Liver (tissue), 9 donors: ENCODE results near the gene IQCF2. TPM values are rescaled to one million over a fixed set of nuclear protein-coding genes. Genes with fewer than 3 reads are reported as not detected.

Experiments used
- DNase-seq: peaks from one replicate; pipeline ENCODE4 v3.0.0-alpha.2; 2017; ENCODE audit warnings: low spot score
- H3K27ac ChIP-seq, 2 donors: one replicate each; pipeline ENCODE4 v1.7.0; 2013; ENCODE audit warnings: inconsistent platforms in 2 of 2, low read length in 2 of 2, control low read depth in 1 of 2, low read depth in 1 of 2, mild to moderate bottlenecking in 1 of 2
- H3K27me3 ChIP-seq, 4 donors: one replicate each; pipeline versions ENCODE4 v1.6.1 to v1.7.0; 2013; ENCODE audit warnings: low read length in 3 of 4, inconsistent platforms in 1 of 4, mild to moderate bottlenecking in 1 of 4, moderate library complexity in 1 of 4; ENCODE audit not compliant: control insufficient read depth in 4 of 4, insufficient read depth in 4 of 4
- H3K36me3 ChIP-seq, 4 donors: one replicate each; pipeline versions ENCODE4 v1.6.1 to v1.7.0; 2013; ENCODE audit warnings: low read length in 3 of 4, mild to moderate bottlenecking in 3 of 4, low read depth in 1 of 4, moderate library complexity in 1 of 4; ENCODE audit not compliant: control insufficient read depth in 4 of 4, insufficient read depth in 3 of 4
- H3K4me1 ChIP-seq, 4 donors: one replicate each; pipeline versions ENCODE4 v1.6.1 to v1.7.0; 2013; ENCODE audit warnings: low read length in 3 of 4, mild to moderate bottlenecking in 3 of 4, moderate library complexity in 1 of 4; ENCODE audit not compliant: control insufficient read depth in 4 of 4, insufficient read depth in 4 of 4
- H3K4me3 ChIP-seq, 3 donors: one replicate each; pipeline versions ENCODE4 v1.6.1 to v1.7.0; 2013; ENCODE audit warnings: low read length in 3 of 3, control low read depth in 1 of 3, low read depth in 1 of 3, mild to moderate bottlenecking in 1 of 3
- H3K9ac ChIP-seq, 2 donors: one replicate each; pipeline ENCODE4 v1.7.0; 2013; ENCODE audit warnings: low read length in 2 of 2, mild to moderate bottlenecking in 2 of 2, moderate library complexity in 2 of 2, control low read depth in 1 of 2, low read depth in 1 of 2
- H3K9me3 ChIP-seq, 4 donors: one replicate each; pipeline versions ENCODE4 v1.6.1 to v1.7.0; 2013; ENCODE audit warnings: low read length in 3 of 4; ENCODE audit not compliant: control insufficient read depth in 4 of 4
- CTCF ChIP-seq: fragments of 150-350 bp; IDR thresholded peaks from 2 replicates; pipeline ENCODE4 v1.5.1; 2017; ENCODE audit warnings: improper control_type of control experiment, low read depth, low read length; ENCODE audit not compliant: missing input control
- EGR1 ChIP-seq, 2 donors: IDR thresholded peaks; 2 replicates each; pipeline ENCODE4 v1.6.1; 2016 to 2018; ENCODE audit warnings: antibody characterized with exemption in 2 of 2, low read depth in 2 of 2
- FOXA1 ChIP-seq: IDR thresholded peaks from 2 replicates; pipeline ENCODE4 v1.6.1; 2016; ENCODE audit warnings: antibody characterized with exemption
- FOXA2 ChIP-seq: IDR thresholded peaks from 2 replicates; pipeline ENCODE4 v1.6.1; 2016; ENCODE audit warnings: antibody characterized with exemption
- GABPA ChIP-seq, 2 donors: IDR thresholded peaks in 1 of 2; conservative IDR thresholded peaks in 1 of 2; 2 replicates each; pipeline ENCODE4 v1.6.1; 2016; ENCODE audit warnings: antibody characterized with exemption in 2 of 2, mild to moderate bottlenecking in 1 of 2, moderate library complexity in 1 of 2
- HNF4G ChIP-seq: IDR thresholded peaks from 2 replicates; pipeline ENCODE4 v1.6.1; 2016; ENCODE audit warnings: antibody characterized with exemption
- NR2F2 ChIP-seq: IDR thresholded peaks from 2 replicates; pipeline ENCODE4 v1.6.1; 2016; ENCODE audit warnings: antibody characterized with exemption
- RXRA ChIP-seq, 2 donors: IDR thresholded peaks; 2 replicates each; pipeline ENCODE4 v1.6.1; 2017 to 2018; ENCODE audit warnings: antibody characterized with exemption in 2 of 2, mild to moderate bottlenecking in 1 of 2
- SP1 ChIP-seq: IDR thresholded peaks from 2 replicates; pipeline ENCODE4 v1.6.1; 2018; ENCODE audit warnings: antibody characterized with exemption, mild to moderate bottlenecking
- TAF1 ChIP-seq: conservative IDR thresholded peaks from 2 replicates; pipeline ENCODE4 v1.6.1; 2016; ENCODE audit warnings: antibody characterized with exemption, mild to moderate bottlenecking
- WGBS: extraction: QIAGEN DNeasy Blood & Tissue Kit; methylation state at CpG from one replicate; pipeline ENCODE4 v1.1.7; 2013; 5-methylcytosine and 5-hydroxymethylcytosine counted together
- polyA plus RNA-seq, 2 donors: library from polyadenylated mRNA; stranded (reverse) in 1 of 2; unstranded in 1 of 2; fragments of 200-250 nt in 1 of 2; fragments of >200 nt in 1 of 2; fragmentation: Nextera tagmentation in 1 of 2; extraction: Ambion mirVana in 1 of 2; gene quantifications; one replicate each; pipeline versions ENCODE4 v1.2.1 to v1.2.3, GENCODE V29; 2013 to 2015
- total RNA-seq, 2 donors: library from RNA; depleted of rRNA; stranded (reverse); fragments of >200 nt; gene quantifications; one replicate each; pipeline ENCODE4 v1.2.3, GENCODE V29; 2014
- TF ChIP-seq, protein P1 (sequence below): IDR thresholded peaks from 2 replicates; pipeline ENCODE4 v1.6.1; 2016; ENCODE audit warnings: antibody characterized with exemption
- TF ChIP-seq, protein P2 (sequence below): IDR thresholded peaks from 2 replicates; pipeline ENCODE4 v1.6.1; 2016; ENCODE audit warnings: antibody characterized with exemption, mild to moderate bottlenecking
- TF ChIP-seq, protein P3 (sequence below): IDR thresholded peaks from 2 replicates; pipeline ENCODE4 v1.6.1; 2016; ENCODE audit warnings: antibody characterized with exemption
- donor health status: healthy.
- donor health status: healthy.
- donor health status: healthy.
- donor health status: healthy.
- donor health status: healthy.

The IQCF2 gene
- total and polyA plus RNA-seq, 4 donors = not detected

DNA sequence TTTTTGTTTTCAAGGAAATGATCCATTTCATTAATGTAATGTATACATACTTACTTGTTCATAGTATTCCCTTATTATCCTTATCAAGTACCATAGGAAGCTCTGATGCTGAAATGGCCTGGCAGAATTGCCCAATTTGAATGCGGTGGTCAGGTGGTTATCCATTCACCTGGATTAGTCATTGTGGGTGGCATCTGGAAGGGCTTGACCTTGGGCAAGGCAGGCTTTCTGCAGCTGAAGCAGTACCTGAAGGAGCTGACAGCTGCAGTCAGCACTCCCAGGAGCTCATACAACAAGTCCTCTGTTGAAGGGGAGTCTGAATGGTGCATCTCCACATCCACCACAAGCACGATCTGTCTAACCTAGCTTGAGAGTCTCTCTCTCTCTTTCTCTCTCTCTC lies 26.2 kb downstream of the IQCF2 start:
- DNase-seq = no peak
- Histone ChIP-seq H3K27me3 (no peaks in the 10 kb centered on the region), H3K4me1 (no peaks in the 10 kb centered on the region), H3K27ac (no peak overlapping the region), H3K9ac (no peak overlapping the region), H3K9me3 (no peaks in the 10 kb centered on the region), H3K4me3 (no peak overlapping the region), H3K36me3 (no peaks in the 10 kb centered on the region)
- TF ChIP-seq, protein P1, sequence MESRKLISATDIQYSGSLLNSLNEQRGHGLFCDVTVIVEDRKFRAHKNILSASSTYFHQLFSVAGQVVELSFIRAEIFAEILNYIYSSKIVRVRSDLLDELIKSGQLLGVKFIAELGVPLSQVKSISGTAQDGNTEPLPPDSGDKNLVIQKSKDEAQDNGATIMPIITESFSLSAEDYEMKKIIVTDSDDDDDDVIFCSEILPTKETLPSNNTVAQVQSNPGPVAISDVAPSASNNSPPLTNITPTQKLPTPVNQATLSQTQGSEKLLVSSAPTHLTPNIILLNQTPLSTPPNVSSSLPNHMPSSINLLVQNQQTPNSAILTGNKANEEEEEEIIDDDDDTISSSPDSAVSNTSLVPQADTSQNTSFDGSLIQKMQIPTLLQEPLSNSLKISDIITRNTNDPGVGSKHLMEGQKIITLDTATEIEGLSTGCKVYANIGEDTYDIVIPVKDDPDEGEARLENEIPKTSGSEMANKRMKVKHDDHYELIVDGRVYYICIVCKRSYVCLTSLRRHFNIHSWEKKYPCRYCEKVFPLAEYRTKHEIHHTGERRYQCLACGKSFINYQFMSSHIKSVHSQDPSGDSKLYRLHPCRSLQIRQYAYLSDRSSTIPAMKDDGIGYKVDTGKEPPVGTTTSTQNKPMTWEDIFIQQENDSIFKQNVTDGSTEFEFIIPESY = no peak
- TF ChIP-seq, protein P2, sequence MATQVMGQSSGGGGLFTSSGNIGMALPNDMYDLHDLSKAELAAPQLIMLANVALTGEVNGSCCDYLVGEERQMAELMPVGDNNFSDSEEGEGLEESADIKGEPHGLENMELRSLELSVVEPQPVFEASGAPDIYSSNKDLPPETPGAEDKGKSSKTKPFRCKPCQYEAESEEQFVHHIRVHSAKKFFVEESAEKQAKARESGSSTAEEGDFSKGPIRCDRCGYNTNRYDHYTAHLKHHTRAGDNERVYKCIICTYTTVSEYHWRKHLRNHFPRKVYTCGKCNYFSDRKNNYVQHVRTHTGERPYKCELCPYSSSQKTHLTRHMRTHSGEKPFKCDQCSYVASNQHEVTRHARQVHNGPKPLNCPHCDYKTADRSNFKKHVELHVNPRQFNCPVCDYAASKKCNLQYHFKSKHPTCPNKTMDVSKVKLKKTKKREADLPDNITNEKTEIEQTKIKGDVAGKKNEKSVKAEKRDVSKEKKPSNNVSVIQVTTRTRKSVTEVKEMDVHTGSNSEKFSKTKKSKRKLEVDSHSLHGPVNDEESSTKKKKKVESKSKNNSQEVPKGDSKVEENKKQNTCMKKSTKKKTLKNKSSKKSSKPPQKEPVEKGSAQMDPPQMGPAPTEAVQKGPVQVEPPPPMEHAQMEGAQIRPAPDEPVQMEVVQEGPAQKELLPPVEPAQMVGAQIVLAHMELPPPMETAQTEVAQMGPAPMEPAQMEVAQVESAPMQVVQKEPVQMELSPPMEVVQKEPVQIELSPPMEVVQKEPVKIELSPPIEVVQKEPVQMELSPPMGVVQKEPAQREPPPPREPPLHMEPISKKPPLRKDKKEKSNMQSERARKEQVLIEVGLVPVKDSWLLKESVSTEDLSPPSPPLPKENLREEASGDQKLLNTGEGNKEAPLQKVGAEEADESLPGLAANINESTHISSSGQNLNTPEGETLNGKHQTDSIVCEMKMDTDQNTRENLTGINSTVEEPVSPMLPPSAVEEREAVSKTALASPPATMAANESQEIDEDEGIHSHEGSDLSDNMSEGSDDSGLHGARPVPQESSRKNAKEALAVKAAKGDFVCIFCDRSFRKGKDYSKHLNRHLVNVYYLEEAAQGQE = no peak
- TF ChIP-seq FOXA2 (no peak), CTCF (no peak), SP1 (no peak), FOXA1 (no peak), EGR1 (IDR thresholded peaks at IDR 0.05; ENCODE audit: low read depth in 2 of 2) (no peak), GABPA (IDR thresholded peaks at IDR 0.05 in 1 of 2, conservative IDR thresholded peaks at IDR 0.05 in 1 of 2) (no peak), TAF1 (no peak), RXRA (IDR thresholded peaks at IDR 0.05) (no peak), NR2F2 (no peak)
- TF ChIP-seq, protein P3, sequence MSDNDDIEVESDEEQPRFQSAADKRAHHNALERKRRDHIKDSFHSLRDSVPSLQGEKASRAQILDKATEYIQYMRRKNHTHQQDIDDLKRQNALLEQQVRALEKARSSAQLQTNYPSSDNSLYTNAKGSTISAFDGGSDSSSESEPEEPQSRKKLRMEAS = no peak
- 81% methylated on average over 2 of the region's 2 CpGs for WGBS

- Histone ChIP-seq H3K27ac (no peak overlapping the region), H3K4me1 (no peaks in the 10 kb centered on the region), H3K36me3 (no peaks in the 10 kb centered on the region), H3K27me3 (peaks cover 0 to 3% (median 0%) of the 10 kb centered on the region in 4 donors), H3K9me3 (no peaks in the 10 kb centered on the region), H3K9ac (no peak overlapping the region), H3K4me3 (no peak overlapping the region)
- WGBS = 91% methylated on average over 12 of the region's 12 CpGs
- TF ChIP-seq CTCF = no peak
- TF ChIP-seq, protein P2 = no peak
- no peak for TF ChIP-seq HNF4G
- no peak for TF ChIP-seq NR2F2
- TF ChIP-seq, protein P1 = no peak
- no peak for TF ChIP-seq TAF1
- TF ChIP-seq FOXA2 = no peak
- DNase-seq = no peak
Measured at GRCh38 chr3:51888463-51889105, 27.2 kb downstream of the IQCF2 start.
